ENCODE data around the gene HSF2BP. TPM values are rescaled to one million over a fixed set of nuclear protein-coding genes. Genes with fewer than 3 reads are reported as not detected.
A peak's percentile ranks its signal among the peaks of the same experiment; 100 is the strongest.

The HSF2BP gene
- total and polyA plus RNA-seq, 12 donors: 0.12 to 0.51 (median 0.18) TPM; not detected in 6

- 93 to 94% methylated on average over 8 of the region's 8 CpGs for WGBS, 2 donors
- ATAC-seq: peak in 1 of 8 donors; percentile 27
These were observed 33.7 kb upstream of the HSF2BP start for GRCh38 chr21:43692949-43693348.

DNA sequence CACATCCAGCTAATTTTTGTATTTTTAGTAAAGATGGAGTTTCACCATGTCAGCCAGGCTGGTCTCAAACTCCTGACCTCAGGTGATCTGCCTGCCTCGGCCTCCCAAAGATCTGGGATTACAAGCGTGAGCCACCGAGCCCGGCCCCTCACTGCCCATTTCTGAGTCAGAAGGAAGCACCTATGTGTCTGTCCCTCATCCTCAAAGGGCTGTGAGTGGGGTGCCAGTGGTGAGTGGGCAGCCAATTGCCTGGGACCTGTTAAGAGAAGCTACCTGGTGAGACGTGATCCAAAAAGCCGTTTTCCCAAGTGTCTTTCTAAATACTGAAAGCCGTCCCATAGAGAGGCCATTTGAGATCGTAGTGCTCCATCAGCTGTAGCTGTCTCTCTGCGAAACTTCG is 32.5 kb upstream of the HSF2BP start:
- DNase-seq (no peak), ATAC-seq (no peak)
- WGBS, 2 donors: 93 to 97% methylated on average over 10 of the region's 10 CpGs
- Histone ChIP-seq H3K9me3 (no peaks in the 10 kb centered on the region), H3K27ac (no peak overlapping the region), H3K4me3 (no peak overlapping the region), H3K36me3 (peaks cover 0 to 100% (median 55%) of the 10 kb centered on the region in 9 donors), H3K4me1 (peaks cover 0 to 14% (median 0%) of the 10 kb centered on the region in 9 donors), H3K27me3 (no peaks in the 10 kb centered on the region)
- TF ChIP-seq, protein P1, sequence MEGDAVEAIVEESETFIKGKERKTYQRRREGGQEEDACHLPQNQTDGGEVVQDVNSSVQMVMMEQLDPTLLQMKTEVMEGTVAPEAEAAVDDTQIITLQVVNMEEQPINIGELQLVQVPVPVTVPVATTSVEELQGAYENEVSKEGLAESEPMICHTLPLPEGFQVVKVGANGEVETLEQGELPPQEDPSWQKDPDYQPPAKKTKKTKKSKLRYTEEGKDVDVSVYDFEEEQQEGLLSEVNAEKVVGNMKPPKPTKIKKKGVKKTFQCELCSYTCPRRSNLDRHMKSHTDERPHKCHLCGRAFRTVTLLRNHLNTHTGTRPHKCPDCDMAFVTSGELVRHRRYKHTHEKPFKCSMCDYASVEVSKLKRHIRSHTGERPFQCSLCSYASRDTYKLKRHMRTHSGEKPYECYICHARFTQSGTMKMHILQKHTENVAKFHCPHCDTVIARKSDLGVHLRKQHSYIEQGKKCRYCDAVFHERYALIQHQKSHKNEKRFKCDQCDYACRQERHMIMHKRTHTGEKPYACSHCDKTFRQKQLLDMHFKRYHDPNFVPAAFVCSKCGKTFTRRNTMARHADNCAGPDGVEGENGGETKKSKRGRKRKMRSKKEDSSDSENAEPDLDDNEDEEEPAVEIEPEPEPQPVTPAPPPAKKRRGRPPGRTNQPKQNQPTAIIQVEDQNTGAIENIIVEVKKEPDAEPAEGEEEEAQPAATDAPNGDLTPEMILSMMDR (IDR thresholded peaks at IDR 0.05): no peak
- intact Hi-C loops (cut with DNase I): no loop called here

More at GRCh38 chr21:43692949-43693348, 33.7 kb upstream of the HSF2BP start:
- TF ChIP-seq, protein P1 (IDR thresholded peaks at IDR 0.05): no peak
- intact Hi-C loops (cut with DNase I): no loop called here
- H3K27me3 ChIP-seq: no peaks in the 10 kb centered on the region
- H3K9me3 ChIP-seq: no peaks in the 10 kb centered on the region
- peaks cover 0 to 95% (median 43%) of the 10 kb centered on the region in 9 donors for H3K36me3 ChIP-seq
- H3K4me3 ChIP-seq: no peak overlapping the region
- no peak for DNase-seq
- H3K4me1 ChIP-seq: peaks cover 0 to 7% (median 0%) of the 10 kb centered on the region in 9 donors
- H3K27ac ChIP-seq: no peak overlapping the region

DNA sequence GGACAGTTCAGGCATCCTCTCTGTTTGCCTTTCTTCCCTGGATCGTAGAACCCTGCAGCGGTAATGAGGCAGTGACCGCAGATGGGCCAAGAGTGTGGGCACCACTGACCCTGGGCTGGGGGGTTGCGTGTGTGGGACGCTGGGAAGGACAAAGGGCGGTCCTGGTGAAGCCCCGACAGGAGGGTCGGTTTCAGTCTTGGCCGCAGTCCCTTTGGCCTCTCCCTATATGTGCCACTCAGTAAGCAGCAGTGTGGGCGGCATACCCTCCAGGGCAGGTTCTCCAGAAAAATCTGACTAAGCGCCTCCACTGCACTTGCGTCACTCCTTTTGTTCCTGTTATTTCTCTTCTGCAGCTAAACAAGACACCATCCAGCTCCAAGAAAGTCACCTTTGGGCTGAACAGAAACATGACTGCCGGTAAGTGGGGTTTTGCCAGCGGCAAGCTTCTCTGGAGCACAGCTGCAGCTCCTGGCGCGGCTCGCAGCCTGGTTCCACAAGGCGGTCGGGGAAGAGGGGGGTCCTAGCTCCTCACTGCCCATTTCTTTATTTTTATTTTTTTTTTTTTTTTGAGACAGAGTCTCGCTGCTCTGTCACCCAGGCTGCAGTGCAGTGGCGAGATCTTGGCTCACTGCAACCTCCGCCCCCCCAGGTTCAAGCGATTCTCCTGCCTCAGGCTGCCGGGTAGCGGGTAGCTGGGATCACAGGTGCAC is 32.0 kb upstream of the HSF2BP start:
- no peak for ATAC-seq
- intact Hi-C loops (cut with DNase I): no loop called here

GRCh38 chr21:43690346-43690745 is 31.1 kb upstream of the HSF2BP start:
- H3K9me3 ChIP-seq: no peaks in the 10 kb centered on the region
- intact Hi-C loops (cut with DNase I): no loop called here
- DNase-seq (no peak), ATAC-seq (no peak)
- WGBS, 2 donors: 94 to 96% methylated on average over 7 of the region's 7 CpGs
- peaks cover 0 to 14% (median 0%) of the 10 kb centered on the region in 9 donors for H3K4me1 ChIP-seq
- no peak overlapping the region for H3K27ac ChIP-seq
- no peak overlapping the region for H3K4me3 ChIP-seq
- TF ChIP-seq, protein P1 (IDR thresholded peaks at IDR 0.05): no peak
- H3K36me3 ChIP-seq: peaks cover 0 to 100% (median 69%) of the 10 kb centered on the region in 9 donors
- H3K27me3 ChIP-seq: no peaks in the 10 kb centered on the region

More for the DNA sequence above, 32.0 kb upstream of the HSF2BP start:
- no peaks in the 10 kb centered on the region for H3K9me3 ChIP-seq
- no peaks in the 10 kb centered on the region for H3K27me3 ChIP-seq
- H3K4me3 ChIP-seq: no peak overlapping the region
- H3K4me1 ChIP-seq: peaks cover 0 to 14% (median 0%) of the 10 kb centered on the region in 9 donors
- no peak overlapping the region for H3K27ac ChIP-seq
- H3K36me3 ChIP-seq: peaks cover 0 to 100% (median 60%) of the 10 kb centered on the region in 9 donors
- 97% methylated on average over 25 of the region's 25 CpGs for WGBS, 2 donors
- DNase-seq: no peak
- TF ChIP-seq, protein P1 (IDR thresholded peaks at IDR 0.05): no peak
